Endothelial cell of umbilical vein (primary cell): ENCODE results near the gene NUDT12. TPM values are rescaled to one million over a fixed set of nuclear protein-coding genes. Genes with fewer than 3 reads are reported as not detected.

Experiments used
- BruUV-seq: library from RNA; stranded (reverse); fragments of 400-500 nt; replicated peaks from 2 replicates; lab custom pipeline; 2021; lab: Mats Ljungman, UMichigan
- CTCF ChIA-PET: fragments of 300-600, 350-600 bp; sonication (Branson Sonifier 250); formaldehyde crosslinking; loops from one replicate; lab custom pipeline; 2021; ENCODE audit warnings: antibody characterized with exemption, inconsistent platforms; lab: Charles Lee
- POLR2A ChIA-PET: fragments of 300-600, 350-600 bp; sonication (Branson Sonifier 250); formaldehyde crosslinking; loops from one replicate; lab custom pipeline; 2021; ENCODE audit warnings: antibody characterized with exemption, inconsistent platforms; lab: Charles Lee
- DNase-seq: peaks from one replicate; pipeline ENCODE4 v3.0.0-alpha.2; 2011; ENCODE audit warnings: low read depth, low spot score
- FAIRE-seq: peaks from 2 replicates; lab custom pipeline; 2011; peaks lifted over from hg19 to GRCh38; lab: Jason Lieb, UNC
- H2AFZ ChIP-seq: 2 replicates; pipeline ENCODE4 v1.6.0; 2012; ENCODE audit warnings: low read depth, low read length, control low read depth, inconsistent platforms
- H3K27ac ChIP-seq: 2 replicates; pipeline ENCODE4 v1.5.1; 2011; ENCODE audit warnings: low read depth, mild to moderate bottlenecking, control low read depth, low read length, moderate library complexity; ENCODE audit not compliant: insufficient read depth
- H3K27me3 ChIP-seq, 2 experiments: 2 replicates each; pipeline versions ENCODE4 v1.6.0 to v1.6.1; 2011; ENCODE audit warnings: low read length in 2 of 2, mixed read lengths in 1 of 2; ENCODE audit not compliant: control insufficient read depth in 2 of 2, insufficient read depth in 2 of 2
- H3K36me3 ChIP-seq, 2 experiments: 2 replicates in 1 of 2; 3 replicates in 1 of 2; pipeline ENCODE4 v1.5.1; 2011; ENCODE audit warnings: low read length in 2 of 2, mild to moderate bottlenecking in 1 of 2, moderate library complexity in 1 of 2; ENCODE audit not compliant: control insufficient read depth in 2 of 2, insufficient read depth in 2 of 2; ENCODE audit errors: extremely low read depth in 1 of 2
- H3K4me1 ChIP-seq: 3 replicates; pipeline ENCODE4 v1.5.1; 2011; ENCODE audit warnings: mild to moderate bottlenecking, low read length; ENCODE audit not compliant: control insufficient read depth, insufficient read depth; ENCODE audit errors: extremely low read depth
- H3K4me2 ChIP-seq: 2 replicates; pipeline ENCODE4 v1.6.1; 2011; ENCODE audit warnings: low read length, control low read depth, mixed read lengths; ENCODE audit not compliant: insufficient read depth
- H3K4me3 ChIP-seq, 3 experiments: fragments of 200-600 bp in 1 of 3; sonication (generic), shearing (Covaris generic) in 1 of 3; replicated peaks in 1 of 3; 2 replicates each; pipeline ENCODE4 v1.5.1; 2011 to 2016; ENCODE audit warnings: control low read depth in 3 of 3, low read length in 3 of 3, mild to moderate bottlenecking in 2 of 3, inconsistent platforms in 1 of 3, low read depth in 1 of 3, moderate library complexity in 1 of 3; ENCODE audit not compliant: insufficient read depth in 1 of 3
- H3K79me2 ChIP-seq: 2 replicates; pipeline ENCODE4 v1.6.0; 2012; ENCODE audit warnings: low read length, inconsistent platforms; ENCODE audit not compliant: control insufficient read depth, insufficient read depth
- H3K9ac ChIP-seq: replicated peaks from 2 replicates; pipeline ENCODE3; 2011; ENCODE audit warnings: low read length, control low read depth; ENCODE audit not compliant: insufficient read depth; ENCODE audit errors: extremely low read depth
- H3K9me1 ChIP-seq: replicated peaks from 3 replicates; pipeline ENCODE4 v1.6.0; 2011; ENCODE audit warnings: mild to moderate bottlenecking, low read length; ENCODE audit not compliant: control insufficient read depth, insufficient read depth; ENCODE audit errors: extremely low read depth
- H3K9me3 ChIP-seq: replicated peaks from 2 replicates; pipeline ENCODE4 v1.5.1; 2012; ENCODE audit warnings: low read length, inconsistent platforms; ENCODE audit not compliant: control insufficient read depth, insufficient read depth
- H4K20me1 ChIP-seq: replicated peaks from 2 replicates; pipeline ENCODE3; 2011; ENCODE audit warnings: mild to moderate bottlenecking, low read length; ENCODE audit not compliant: control insufficient read depth, insufficient read depth; ENCODE audit errors: extremely low read depth
- EZH2 ChIP-seq: IDR thresholded peaks from 2 replicates; pipeline ENCODE4 v1.6.1; 2012; ENCODE audit warnings: borderline replicate concordance, low read depth, mild to moderate bottlenecking, moderate library complexity, low read length, inconsistent platforms; ENCODE audit not compliant: severe bottlenecking
- FOS ChIP-seq: IDR thresholded peaks from 2 replicates; pipeline ENCODE4 v1.6.1; 2011; ENCODE audit warnings: mild to moderate bottlenecking, low read length, moderate library complexity, borderline replicate concordance; ENCODE audit not compliant: insufficient read depth
- GATA2 ChIP-seq: IDR thresholded peaks from 2 replicates; pipeline ENCODE4 v1.7.0; 2011; ENCODE audit warnings: low read depth, mild to moderate bottlenecking, moderate library complexity, mixed read lengths, low read length; ENCODE audit not compliant: insufficient read length, insufficient read depth
- JUN ChIP-seq: IDR thresholded peaks from 2 replicates; pipeline ENCODE4 v1.6.1; 2011; ENCODE audit warnings: borderline replicate concordance, low read depth; ENCODE audit not compliant: insufficient read length, insufficient read depth
- MYC ChIP-seq: IDR thresholded peaks from one replicate; pipeline ENCODE4 v1.6.1; 2011; ENCODE audit warnings: mild to moderate bottlenecking, low read depth, low read length
- POLR2A ChIP-seq: IDR thresholded peaks from 2 replicates; pipeline ENCODE4 v1.6.1; 2012; ENCODE audit warnings: low read depth, mild to moderate bottlenecking, control low read depth, low read length
- POLR2AphosphoS5 ChIP-seq: IDR thresholded peaks from 2 replicates; pipeline ENCODE4 v1.6.1; 2012; ENCODE audit warnings: low read depth, mild to moderate bottlenecking, control low read depth, low read length, moderate library complexity; ENCODE audit not compliant: insufficient read depth
- dilution Hi-C: fragments of 300-500 bp; cut with MboI; formaldehyde crosslinking; loops from one replicate; pipeline ENCODE4 v1.15.0; 2019; ENCODE audit warnings: low sequenced_read_pairs; ENCODE audit not compliant: extremely low pct_ligation_motif_present
- intact Hi-C: fragments of 100-400 bp; cut with micrococcal nuclease; formaldehyde crosslinking; loops from one replicate; pipeline ENCODE4 v1.10.0; 2022
- polyA plus RNA-seq, 4 experiments: library from polyadenylated mRNA; depleted of rRNA in 3 of 4; stranded (reverse) in 3 of 4; unstranded in 1 of 4; fragments of >200 nt; gene quantifications; 2 replicates each; pipeline versions ENCODE4 v1.2.1 to v1.2.3, GENCODE V29; 2011 to 2012; ENCODE audit warnings: missing spikeins in 1 of 4
- total RNA-seq: library from RNA; stranded (reverse); gene quantifications from 2 replicates; pipeline ENCODE4 v1.2.3, GENCODE V29; 2021
- TF ChIP-seq, protein P1 (sequence below): IDR thresholded peaks from 2 replicates; pipeline ENCODE4 v1.6.1; 2011; ENCODE audit not compliant: insufficient read depth, insufficient read length
- TF ChIP-seq, protein P2 (sequence below), 2 donors: IDR thresholded peaks; 1 replicate in 1 of 2; 2 replicates in 1 of 2; pipeline ENCODE4 v1.5.1; 2011; ENCODE audit warnings: low read length in 2 of 2, mild to moderate bottlenecking in 2 of 2, moderate library complexity in 2 of 2, control low read depth in 1 of 2, inconsistent platforms in 1 of 2, low read depth in 1 of 2; ENCODE audit not compliant: insufficient read depth in 1 of 2; ENCODE audit errors: extremely low read depth in 1 of 2

NUDT12 gene
- total and polyA plus RNA-seq, 2 donors (not counting 3 experiments of a cell fraction or from before 2014, with no cell fraction given) = 1.3 to 4.9 TPM

DNA sequence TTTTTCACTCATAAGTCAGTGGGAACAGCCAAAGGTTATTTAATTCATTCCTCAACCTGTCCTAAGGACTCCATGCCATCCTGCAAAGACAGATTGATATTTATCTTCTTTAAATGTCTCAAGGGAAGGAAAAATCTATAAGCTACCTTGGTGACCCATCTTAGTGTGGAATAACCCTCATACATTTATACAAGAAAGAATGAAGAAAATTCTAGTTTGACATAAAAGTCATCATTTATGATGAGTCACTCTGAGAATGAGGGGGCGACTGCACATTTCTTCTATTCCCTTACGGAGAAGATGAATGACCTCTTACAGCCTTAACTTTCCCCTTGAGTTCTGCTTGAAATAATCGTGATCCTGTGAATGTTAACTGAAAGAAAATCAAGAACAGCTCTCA lies 26.8 kb upstream of the NUDT12 start:
- no peaks in the 10 kb centered on the region for H3K4me1 ChIP-seq
- ChIA-PET CTCF (interaction anchor here (1.2 to 11.0 kb wide), 2 partner anchors 219 to 589 kb away, joined by 4 to 539 read pairs; no protein-coding TSS in a partner anchor), POLR2A (no interaction called here)
- no peaks in the 10 kb centered on the region for H3K36me3 ChIP-seq
- no peak overlapping the region for H3K27ac ChIP-seq
- dilution Hi-C loops (no loop called here), intact Hi-C loops (no loop called here)
- H3K4me3 ChIP-seq = no peak overlapping the region
- no peak overlapping the region for H3K9ac ChIP-seq
- BruUV-seq = no TSS peak
- DNase-seq (no peak), FAIRE-seq (no peak)
- H3K79me2 ChIP-seq = no peaks in the 10 kb centered on the region
- no peak overlapping the region for H3K4me2 ChIP-seq
- H3K9me1 ChIP-seq = no peaks in the 10 kb centered on the region
- no peak for TF ChIP-seq MYC
- TF ChIP-seq POLR2A = no peak
- TF ChIP-seq FOS = no peak
- TF ChIP-seq, protein P1, sequence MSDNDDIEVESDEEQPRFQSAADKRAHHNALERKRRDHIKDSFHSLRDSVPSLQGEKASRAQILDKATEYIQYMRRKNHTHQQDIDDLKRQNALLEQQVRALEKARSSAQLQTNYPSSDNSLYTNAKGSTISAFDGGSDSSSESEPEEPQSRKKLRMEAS = no peak
- TF ChIP-seq POLR2AphosphoS5 = no peak
- no peak for TF ChIP-seq JUN
- no peak for TF ChIP-seq GATA2
- TF ChIP-seq, protein P2, sequence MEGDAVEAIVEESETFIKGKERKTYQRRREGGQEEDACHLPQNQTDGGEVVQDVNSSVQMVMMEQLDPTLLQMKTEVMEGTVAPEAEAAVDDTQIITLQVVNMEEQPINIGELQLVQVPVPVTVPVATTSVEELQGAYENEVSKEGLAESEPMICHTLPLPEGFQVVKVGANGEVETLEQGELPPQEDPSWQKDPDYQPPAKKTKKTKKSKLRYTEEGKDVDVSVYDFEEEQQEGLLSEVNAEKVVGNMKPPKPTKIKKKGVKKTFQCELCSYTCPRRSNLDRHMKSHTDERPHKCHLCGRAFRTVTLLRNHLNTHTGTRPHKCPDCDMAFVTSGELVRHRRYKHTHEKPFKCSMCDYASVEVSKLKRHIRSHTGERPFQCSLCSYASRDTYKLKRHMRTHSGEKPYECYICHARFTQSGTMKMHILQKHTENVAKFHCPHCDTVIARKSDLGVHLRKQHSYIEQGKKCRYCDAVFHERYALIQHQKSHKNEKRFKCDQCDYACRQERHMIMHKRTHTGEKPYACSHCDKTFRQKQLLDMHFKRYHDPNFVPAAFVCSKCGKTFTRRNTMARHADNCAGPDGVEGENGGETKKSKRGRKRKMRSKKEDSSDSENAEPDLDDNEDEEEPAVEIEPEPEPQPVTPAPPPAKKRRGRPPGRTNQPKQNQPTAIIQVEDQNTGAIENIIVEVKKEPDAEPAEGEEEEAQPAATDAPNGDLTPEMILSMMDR (IDR thresholded peaks at IDR 0.05; ENCODE audit: extremely low read depth in 1 of 2, insufficient read depth in 1 of 2, low read depth in 1 of 2, low read length in 2 of 2) = no peak
- TF ChIP-seq EZH2 = no peak
- no peak overlapping the region for H2AFZ ChIP-seq
- no peaks in the 10 kb centered on the region for H3K27me3 ChIP-seq
- H4K20me1 ChIP-seq = no peaks in the 10 kb centered on the region
- no peaks in the 10 kb centered on the region for H3K9me3 ChIP-seq
